ENCODE measurements around the gene ALX3. TPM values are rescaled to one million over a fixed set of nuclear protein-coding genes. Genes with fewer than 3 reads are reported as not detected.

Gene ALX3
- total and polyA plus RNA-seq, 2 of the 4 experiments (the other 2 are of a cell fraction) = not detected

DNA sequence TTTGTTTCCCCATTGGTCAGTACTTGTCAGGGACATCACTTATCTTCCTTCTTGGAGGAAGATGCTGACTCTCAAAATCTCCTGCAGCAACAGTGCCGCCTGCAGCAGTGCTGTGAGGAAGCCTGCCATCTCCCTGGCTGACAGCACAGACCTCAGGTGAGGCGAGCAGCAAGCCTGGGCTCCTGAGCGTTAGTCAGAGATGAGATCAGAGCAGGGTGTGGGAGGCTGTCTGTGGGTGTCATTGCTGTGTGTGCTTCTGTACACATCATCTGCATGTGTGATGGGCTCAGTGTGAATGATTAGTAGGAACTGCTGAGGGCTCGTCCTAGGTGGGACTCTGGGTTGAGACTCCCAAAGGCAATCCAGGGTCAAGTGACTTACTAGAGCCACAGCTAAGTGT, 29.9 kb downstream of the ALX3 start:
- Histone ChIP-seq H2BK120ac (ENCODE audit: low read depth, low read length) (no peak overlapping the region), H4K20me1 (ENCODE audit: insufficient read depth, low read length) (peaks cover 8% of the 10 kb centered on the region), H2BK15ac (ENCODE audit: low read depth, low read length) (no peak overlapping the region), H2BK20ac (ENCODE audit: low read depth, low read length) (no peak overlapping the region), H3K18ac (ENCODE audit: low read depth, low read length) (no peak overlapping the region), H3K9ac (ENCODE audit: low read depth, low read length) (no peak overlapping the region), H2AFZ (replicated peaks; ENCODE audit: low read length, poor library complexity) (no peak overlapping the region), H3K4ac (ENCODE audit: low read depth, low read length) (no peak overlapping the region), H4K8ac (ENCODE audit: low read depth in 2 of 2, low read length in 2 of 2) (no peak overlapping the region), H3K4me3 (ENCODE audit: insufficient read depth, low read depth, low read length) (no peak overlapping the region), H3K4me2 (ENCODE audit: low read depth, low read length) (no peak overlapping the region), H4K5ac (ENCODE audit: low read depth, low read length) (no peak overlapping the region), H3K27ac (ENCODE audit: insufficient read depth, low read length) (no peak overlapping the region), H3K4me1 (ENCODE audit: control insufficient read depth, insufficient read depth, low read length) (no peaks in the 10 kb centered on the region), H3K9me1 (ENCODE audit: insufficient read depth, low read length) (peaks cover 11% of the 10 kb centered on the region; the same call in 1 of the 2 replicates), H4K91ac (ENCODE audit: insufficient read depth, low read depth, low read length) (no peak overlapping the region), H3K79me1 (ENCODE audit: low read depth in 1 of 2, low read length in 2 of 2) (peaks cover 25 to 57% of the 10 kb centered on the region in 2 experiments), H2AK9ac (replicated peaks; ENCODE audit: low read depth, low read length, poor library complexity) (no peak overlapping the region), H3K14ac (replicated peaks; ENCODE audit: low read depth, low read length) (no peak overlapping the region), H2BK5ac (ENCODE audit: low read depth, low read length, poor library complexity, severe bottlenecking) (no peak overlapping the region), H3K56ac (ENCODE audit: extremely low read depth, insufficient read depth, low read length) (no peak overlapping the region), H3K23ac (ENCODE audit: low read depth, low read length) (no peak overlapping the region), H3K36me3 (ENCODE audit: control insufficient read depth, insufficient read depth, low read length) (peaks cover 59% of the 10 kb centered on the region), H3K27me3 (ENCODE audit: control insufficient read depth, insufficient read depth, low read length) (no peaks in the 10 kb centered on the region), H3K9me3 (ENCODE audit: control insufficient read depth, insufficient read depth, low read length) (no peaks in the 10 kb centered on the region), H2AK5ac (ENCODE audit: low read depth, low read length) (no peak overlapping the region)
- ATAC-seq (ENCODE audit: low read depth) (no peak), DNase-seq (no peak)
- dilution Hi-C loops (cut with HindIII; ENCODE audit: low sequenced_read_pairs, unreplicated experiment) (no loop called here), intact Hi-C loops (cut with micrococcal nuclease) (no loop called here), in situ Hi-C loops (cut with MboI; ENCODE audit: low sequenced_read_pairs) (loop anchor here (10.0 kb wide), 1 partner anchor 424 kb away; no protein-coding TSS in a partner anchor)
- no peak for TF ChIP-seq NFE2L2 (IDR thresholded peaks at IDR 0.05; ENCODE audit: low read depth, low read length)
- TF ChIP-seq, protein P1, sequence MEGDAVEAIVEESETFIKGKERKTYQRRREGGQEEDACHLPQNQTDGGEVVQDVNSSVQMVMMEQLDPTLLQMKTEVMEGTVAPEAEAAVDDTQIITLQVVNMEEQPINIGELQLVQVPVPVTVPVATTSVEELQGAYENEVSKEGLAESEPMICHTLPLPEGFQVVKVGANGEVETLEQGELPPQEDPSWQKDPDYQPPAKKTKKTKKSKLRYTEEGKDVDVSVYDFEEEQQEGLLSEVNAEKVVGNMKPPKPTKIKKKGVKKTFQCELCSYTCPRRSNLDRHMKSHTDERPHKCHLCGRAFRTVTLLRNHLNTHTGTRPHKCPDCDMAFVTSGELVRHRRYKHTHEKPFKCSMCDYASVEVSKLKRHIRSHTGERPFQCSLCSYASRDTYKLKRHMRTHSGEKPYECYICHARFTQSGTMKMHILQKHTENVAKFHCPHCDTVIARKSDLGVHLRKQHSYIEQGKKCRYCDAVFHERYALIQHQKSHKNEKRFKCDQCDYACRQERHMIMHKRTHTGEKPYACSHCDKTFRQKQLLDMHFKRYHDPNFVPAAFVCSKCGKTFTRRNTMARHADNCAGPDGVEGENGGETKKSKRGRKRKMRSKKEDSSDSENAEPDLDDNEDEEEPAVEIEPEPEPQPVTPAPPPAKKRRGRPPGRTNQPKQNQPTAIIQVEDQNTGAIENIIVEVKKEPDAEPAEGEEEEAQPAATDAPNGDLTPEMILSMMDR (conservative IDR thresholded peaks at IDR 0.05; ENCODE audit: low read depth, low read length) = no peak
- TF ChIP-seq, protein P2, sequence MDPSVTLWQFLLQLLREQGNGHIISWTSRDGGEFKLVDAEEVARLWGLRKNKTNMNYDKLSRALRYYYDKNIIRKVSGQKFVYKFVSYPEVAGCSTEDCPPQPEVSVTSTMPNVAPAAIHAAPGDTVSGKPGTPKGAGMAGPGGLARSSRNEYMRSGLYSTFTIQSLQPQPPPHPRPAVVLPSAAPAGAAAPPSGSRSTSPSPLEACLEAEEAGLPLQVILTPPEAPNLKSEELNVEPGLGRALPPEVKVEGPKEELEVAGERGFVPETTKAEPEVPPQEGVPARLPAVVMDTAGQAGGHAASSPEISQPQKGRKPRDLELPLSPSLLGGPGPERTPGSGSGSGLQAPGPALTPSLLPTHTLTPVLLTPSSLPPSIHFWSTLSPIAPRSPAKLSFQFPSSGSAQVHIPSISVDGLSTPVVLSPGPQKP (IDR thresholded peaks at IDR 0.05; ENCODE audit: borderline replicate concordance, low read depth, low read length) = no peak
- TF ChIP-seq RCOR1 (IDR thresholded peaks at IDR 0.05; ENCODE audit: insufficient replicate concordance, low read length) = no peak
- TF ChIP-seq BHLHE40 (IDR thresholded peaks at IDR 0.05; ENCODE audit: low read depth, low read length) = no peak
- TF ChIP-seq CHD1 (IDR thresholded peaks at IDR 0.05; ENCODE audit: low read depth, low read length) = no peak
- ChIA-PET CTCF (interaction anchor here (0.6 kb wide), 1 partner anchor 56 kb away, joined by 3 read pairs; the partner anchor contains the start of gene AHCYL1), POLR2A (ENCODE audit: unreplicated experiment) (no interaction called here)
- 90% methylated on average over 2 of the region's 4 CpGs; no CpG with 5 or more reads in 1 of the 2 experiments for WGBS, 2 experiments (ENCODE audit: extremely low coverage in 2 of 2, insufficient read length in 1 of 2)
- BruUV-seq (replicated peaks) = no TSS peak
